Embryonic facial prominence (tissue), 1 donor: Measurements from ENCODE around the gene C9orf153.
"Not testable (repeated sequence)": the region's sequence is repeated elsewhere in the genome, so short reads cannot be mapped to it uniquely, and the experiment has no call there.

Experiments used
- DNase-seq: peaks from one replicate; pipeline ENCODE4 v3.0.0-alpha.2; 2016; ENCODE audit errors: extremely low spot score

The C9orf153 gene

DNA sequence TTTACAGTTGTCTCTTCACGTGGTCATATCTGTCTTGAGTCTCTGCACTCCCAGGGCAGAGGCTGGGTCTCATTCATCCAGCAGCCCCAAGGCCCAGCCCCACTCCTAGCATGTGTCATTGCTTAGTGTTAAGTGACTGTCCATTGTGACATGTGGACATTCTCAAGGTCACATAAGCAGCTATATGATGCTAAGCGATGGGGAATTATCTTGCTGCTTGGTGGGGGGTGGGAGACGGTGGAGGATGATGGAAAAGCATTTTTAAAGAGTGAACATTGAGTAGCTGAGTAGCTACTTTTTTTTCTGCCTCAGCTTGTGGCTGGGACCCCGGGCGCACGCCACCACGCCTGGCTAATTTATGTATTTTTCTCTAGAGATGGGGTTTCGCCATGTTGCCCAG, at the start of gene C9orf153:
Gene C9orf153 (minus strand): TSS at position 101 of the 400 bp plus-strand sequence. CDS start 30,054 bp downstream, outside the sequence.
- DNase-seq = no peak

DNA sequence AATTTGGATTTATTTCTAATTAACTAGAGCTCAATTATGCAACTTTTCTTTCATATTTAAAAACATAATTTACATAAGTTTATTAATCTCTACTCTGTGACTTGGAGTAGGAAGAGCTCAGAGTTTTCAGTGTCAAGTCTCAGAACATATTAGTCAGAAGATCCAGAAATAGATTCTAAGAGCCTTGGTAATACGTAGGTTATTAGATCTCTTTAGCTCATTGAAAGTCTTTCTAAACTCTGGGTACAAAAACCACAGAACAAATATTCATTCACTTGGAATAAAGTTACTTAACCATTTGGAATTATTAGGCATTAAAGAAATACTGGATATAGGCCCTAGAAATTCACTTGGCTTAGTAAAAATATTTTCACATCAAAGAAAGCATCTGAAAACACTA, 49.2 kb upstream of the C9orf153 start:
- no peak for DNase-seq

DNA sequence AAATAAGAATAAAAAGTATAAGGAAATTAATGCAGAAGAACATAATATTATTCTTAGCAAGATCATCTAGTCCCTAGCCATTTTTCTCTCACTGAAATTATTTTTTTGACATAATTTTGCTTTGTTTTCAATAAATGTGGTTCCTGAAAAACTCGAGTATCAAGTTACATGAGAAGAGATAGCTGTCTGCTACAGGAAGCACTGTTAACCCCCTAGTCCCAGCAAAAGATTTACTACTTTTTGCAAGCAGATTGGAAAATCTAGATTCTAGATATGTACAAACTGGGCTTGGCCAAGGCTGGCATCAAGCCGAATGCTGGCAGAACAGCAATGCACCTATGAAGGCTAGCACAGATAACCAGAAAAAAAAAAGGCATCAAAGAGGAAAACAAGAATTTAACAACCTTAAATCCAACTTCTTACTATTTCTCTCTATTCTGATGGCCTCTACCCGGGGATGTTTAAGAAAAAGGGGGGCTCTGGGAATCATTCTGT, 44.8 kb upstream of the C9orf153 start:
- no peak for DNase-seq

DNA sequence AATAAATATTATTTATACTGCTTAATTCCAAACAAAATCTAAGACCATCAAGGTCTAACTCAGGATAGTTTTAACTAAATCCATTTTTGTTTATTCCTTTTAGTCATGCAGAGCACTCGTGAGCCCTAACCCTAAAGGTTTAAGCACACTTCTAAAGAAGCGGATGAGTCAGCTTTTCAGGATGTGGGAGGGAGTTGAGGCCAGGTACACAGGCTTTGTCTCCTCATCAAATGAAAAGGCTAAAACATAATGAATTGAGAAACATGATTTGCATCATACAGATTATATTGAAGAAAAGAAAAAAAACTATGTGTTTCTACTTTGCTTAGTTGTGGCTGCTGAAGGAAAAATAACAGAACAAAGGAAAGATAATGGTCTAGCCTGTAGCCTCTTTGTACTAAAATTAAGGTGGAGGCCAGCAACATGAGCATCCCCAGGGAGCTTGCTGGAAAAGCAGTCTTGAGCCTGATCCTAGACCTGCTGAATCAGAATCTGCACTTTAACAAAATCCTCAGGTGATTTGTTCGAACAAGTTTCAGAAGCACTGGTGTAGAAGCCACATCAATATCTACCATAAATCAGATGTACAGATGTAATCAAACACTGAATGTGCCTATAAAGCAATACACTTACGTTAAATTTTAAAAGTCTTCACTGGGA, 44.0 kb upstream of the C9orf153 start:
- no peak for DNase-seq

DNA sequence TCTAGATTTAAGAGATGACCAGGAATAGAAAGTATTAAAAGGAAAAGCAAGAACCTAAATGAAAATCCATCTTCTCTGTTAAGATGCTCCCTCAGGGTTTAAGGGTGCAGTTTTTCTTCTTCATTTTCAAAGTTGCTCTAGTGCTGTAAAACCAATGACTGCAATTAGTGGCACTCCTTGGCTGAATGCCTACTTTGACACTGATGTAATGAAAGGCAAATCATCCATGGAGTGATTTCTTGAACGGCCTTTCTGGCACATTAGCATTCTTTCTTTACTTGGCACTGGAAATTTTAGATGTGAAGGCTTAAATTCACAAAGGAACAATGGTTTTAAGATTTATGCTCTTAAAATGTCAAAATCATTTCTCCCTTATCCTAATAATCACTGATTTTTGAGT, 42.2 kb upstream of the C9orf153 start:
- no peak for DNase-seq

DNA sequence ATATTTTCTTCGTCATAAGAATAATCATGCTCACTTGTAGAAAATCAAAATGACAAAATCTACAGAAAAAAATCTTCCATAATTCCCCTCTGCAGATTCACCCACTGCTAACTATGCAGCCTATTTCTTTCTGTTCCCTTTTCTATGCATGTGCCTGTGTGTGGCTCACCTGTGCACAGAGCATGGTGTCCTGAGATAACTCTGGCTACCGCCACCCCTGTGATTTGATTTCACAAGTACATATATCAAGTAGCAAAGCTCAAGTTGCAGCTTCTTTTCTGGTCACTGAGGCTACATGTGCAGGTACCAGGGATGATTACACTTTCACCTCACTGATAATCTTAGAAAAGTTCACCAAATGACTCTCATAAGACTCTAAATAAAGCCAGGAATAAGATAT, 41.2 kb upstream of the C9orf153 start:
- DNase-seq = no peak

DNA sequence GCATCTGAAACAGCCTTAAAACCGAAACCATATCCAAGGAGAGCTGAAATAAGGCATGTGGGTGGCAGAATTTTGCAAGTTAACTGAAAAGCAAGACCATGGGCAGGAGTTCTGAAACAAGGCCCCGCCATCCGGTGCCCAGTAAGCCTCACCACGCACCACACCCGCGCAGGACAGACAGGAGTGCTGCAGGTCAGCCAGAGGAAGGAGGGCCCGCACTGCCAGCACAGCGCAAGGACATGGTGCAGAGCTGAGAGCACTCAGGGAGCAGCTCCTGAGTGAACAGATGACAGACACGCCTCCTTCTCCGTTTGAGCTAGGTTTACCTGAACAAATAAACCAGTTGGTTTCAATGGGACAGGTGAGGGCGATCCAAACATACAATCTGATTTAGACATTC, 39.4 kb upstream of the C9orf153 start:
- no peak for DNase-seq

DNA sequence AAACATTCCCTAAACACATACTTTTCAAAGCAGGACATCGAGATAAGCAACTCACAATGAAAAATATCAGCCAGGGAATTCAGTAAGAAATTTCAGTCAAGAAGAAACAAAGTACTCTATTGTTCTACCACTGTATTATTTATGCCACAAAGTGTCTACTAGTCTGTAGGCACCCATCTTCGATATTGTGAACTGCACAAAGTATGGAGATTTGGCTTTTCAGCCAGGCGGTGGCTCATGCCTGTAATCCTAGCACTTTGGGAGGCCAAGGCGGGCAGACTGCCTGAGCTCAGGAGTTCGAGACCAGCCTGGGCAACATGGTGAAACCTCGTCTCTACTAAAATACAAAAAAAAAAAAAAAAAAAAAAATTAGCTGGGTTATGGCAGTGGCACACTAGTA, 30.9 kb upstream of the C9orf153 start:
- DNase-seq = not testable (repeated sequence)

DNA sequence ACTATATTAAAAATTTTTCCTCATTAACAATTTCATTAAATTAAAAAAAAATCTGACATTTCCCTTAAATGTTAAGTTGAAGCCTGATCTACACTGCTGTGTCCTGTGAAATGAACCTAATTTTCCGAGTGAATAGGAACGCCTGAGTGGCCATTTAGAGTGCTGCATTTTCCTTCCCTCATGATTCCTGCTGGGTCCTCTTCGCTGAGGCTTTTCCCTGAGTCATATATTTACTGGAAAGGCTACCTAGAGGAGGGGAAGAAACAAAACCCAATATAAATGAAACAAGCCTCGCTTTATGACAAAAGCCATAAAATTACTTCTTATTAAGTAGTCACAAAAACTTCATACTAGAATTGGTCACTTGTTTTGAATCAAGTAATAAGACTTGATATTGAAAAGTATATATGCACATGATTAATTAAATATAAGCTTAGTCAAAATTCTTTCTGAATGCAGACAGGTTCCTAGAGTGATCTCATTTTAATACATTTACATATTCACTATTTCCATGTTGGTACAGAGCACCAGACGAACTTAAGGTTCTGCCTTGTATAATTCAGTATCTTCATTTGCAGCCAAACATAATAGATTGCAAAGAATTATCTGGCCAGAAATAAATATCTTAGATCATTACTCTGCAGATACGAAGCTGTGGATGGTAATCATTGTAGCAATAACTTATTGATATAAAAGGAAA, 29.2 kb upstream of the C9orf153 start:
- no peak for DNase-seq

DNA sequence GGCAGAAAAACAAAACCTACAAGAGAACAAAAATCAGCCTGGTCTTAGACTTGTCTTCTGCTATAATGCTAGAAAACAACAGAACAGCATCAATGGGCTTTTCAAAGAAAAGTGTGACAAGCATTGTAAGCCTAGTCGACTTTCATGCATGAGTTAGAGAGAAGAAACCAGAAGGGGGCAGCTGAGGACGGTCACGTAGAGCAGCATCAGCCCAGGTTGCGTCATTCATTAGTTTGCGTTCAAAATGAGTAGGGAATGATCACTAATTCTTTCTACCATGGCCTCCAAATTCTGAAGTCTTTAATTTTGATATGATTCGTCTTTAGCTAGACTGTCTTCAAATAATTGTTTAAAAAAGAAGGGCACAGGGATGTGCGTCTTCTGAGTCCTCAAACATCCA, 27.6 kb upstream of the C9orf153 start:
- DNase-seq = no peak

DNA sequence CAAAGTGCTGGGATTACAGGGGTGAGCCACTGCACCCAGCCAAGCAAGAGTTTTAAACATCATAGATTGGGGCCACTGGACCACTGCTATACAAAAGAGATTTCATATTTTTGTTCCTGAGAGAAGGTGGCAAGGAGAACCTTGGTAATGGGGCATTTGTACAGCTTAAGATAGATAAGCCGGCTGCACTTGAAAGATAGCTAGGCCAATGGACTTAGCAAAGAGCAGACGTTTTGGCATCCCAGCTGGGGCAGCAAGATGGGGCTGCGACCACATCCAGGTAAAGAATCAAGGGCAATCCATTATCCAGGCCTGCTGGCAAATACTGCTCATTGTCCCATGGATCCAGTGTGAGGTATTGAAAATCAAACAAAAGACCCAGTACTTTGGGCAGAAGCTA, 26.8 kb upstream of the C9orf153 start:
- DNase-seq = no peak

DNA sequence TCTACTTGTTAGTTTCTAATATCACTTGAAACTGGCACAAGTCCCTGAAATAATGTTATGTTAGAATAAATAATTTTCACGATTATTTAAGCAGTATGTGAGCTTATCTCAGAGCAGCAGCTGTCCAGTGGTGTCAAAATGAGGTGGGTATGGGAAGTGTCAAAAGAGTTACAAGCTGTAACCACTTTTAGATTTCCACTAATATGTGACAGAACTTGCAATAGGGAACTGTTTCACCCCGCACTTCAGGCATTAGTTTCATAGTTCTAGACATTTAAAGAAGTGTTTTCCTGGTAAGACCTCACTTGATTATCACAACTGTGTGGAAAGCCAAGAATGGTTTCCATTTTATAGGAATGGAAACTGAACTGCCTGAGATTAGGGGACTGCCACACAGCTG, 25.8 kb upstream of the C9orf153 start:
- no peak for DNase-seq

DNA sequence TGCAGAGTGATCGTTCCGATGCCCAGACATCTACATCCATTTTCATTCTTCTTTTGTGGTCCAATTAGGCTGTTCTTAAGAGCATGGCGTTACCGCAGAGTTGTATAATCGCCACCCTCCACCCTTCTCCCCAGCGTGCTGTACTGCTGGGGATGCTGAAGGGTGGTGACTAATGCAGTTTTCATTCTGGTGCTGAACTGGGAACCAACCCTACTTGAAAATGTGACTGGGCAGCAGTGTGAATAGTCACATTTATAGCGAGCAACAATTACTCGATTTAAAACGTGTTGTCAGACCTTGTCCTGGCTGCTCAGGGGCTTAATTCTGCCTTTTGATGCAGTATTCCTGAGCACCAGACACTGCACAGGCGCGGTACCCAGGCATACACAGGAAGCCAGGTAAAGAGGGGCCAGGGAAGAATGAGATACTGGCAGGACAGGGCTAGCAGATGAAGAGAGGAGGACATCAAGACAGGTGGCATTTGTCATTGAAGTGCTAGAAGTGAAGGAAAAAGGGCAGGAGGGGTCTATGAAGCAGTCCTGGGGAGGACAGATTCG, 23.6 kb upstream of the C9orf153 start:
- no peak for DNase-seq

DNA sequence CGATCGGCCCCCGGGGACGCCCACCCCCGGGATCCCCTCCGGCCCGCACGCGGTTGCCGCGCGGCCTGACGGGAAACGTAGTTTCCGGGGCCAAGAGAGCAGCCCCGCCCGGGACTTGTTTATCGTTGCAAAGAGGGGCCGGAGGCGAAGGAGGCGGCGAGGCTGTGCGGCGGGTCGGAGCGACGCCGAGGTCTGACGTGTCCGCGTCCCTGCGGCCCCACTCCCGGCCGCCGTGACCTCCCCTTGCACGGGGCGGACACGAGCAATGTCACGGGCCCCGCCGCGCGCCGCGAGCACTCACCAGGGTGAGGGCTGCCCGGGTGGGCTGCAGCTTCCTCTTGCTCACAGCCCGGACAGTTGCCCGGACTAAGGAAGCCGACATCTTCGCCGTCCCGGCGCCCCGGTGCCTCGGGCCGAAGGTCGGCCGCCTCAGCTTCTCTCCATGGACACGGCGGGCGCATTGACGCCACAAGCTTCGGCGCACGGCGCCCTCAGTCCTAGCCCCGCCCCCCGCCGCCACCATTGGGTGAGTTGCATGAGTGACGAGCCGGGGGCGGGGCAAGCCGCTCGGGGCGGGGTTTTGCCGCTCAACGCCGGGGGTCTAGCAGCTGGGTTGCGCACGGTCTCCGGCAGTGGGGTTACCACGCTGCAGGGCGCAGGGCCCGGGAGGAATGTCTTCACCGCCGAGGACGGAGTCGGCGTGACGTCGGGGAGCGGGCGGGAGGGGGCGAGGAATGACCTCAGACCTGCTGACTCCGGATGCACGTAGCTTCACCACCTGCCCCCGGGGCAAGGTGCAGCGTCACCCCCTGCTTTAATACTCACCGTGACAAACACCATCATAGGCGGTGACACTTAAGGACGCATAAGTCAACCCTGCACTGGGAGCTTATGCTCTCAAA, 22.9 kb upstream of the C9orf153 start, which contains the start of gene ISCA1:
Gene ISCA1 (minus strand): TSS at position 462 of the 902 bp plus-strand sequence. CDS start 80 bp downstream, at position 382.
- DNase-seq = peak; percentile 84

DNA sequence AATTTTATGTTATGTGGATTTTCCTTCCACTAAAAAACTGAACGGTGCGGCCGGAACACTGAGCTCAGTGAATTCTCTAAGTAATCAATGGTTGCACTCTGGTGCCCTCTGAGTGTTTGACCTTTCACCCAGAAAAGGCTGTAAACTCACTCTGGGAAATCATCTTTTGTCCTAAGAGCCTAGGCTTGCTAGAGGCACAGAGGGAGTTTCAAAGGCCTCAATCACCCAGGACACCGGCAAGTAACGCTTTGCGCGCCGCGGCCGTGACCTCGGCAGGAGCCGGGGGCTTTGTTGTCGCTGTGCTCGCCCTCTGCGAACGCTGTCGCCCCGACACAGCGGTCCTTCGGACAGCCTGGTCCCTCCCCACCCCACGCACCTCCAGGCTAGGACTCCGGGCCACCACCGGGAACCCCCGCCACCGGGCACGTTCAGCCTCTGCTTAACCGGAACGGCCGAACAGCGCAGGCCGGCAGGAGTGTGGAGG, 22.2 kb upstream of the C9orf153 start:
- no peak for DNase-seq

DNA sequence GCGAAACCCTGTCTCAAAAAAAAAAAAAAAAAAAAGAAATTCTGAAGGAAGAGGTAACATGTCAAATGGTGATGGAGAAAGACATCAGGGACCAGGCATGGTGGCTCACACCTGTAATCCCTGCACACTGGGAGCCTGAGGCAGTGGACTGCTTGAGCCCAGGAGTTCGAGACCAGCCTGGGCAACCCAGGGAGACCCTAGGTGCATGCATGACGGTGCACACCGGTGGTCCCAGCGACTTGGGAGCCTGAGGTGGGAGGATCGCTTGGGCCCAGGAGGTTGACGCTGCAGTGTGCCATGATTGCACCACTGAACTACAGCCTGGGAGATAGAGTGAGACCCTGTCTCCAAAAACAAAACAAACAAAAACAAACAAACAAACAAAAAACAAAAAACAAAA, 21.1 kb upstream of the C9orf153 start:
- no peak for DNase-seq

DNA sequence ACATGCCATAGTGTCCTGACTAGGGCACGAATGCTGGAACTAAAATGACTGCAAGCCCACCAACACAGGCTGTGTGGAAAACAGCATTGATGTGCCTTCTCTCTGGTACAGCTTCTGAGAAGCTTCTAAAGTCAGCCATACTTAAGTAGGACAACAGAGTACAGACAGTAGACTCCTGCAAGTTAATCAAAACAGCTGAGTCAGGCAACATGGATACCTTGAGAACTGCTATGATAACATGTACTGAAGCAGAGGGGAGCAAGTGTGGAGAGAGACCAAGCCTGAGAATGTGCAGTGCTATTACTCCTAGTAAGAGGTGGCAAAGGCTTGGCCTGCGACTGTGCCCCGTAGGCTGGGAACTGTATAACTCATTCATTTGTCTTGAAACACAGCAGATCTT, 20.4 kb upstream of the C9orf153 start:
- no peak for DNase-seq

DNA sequence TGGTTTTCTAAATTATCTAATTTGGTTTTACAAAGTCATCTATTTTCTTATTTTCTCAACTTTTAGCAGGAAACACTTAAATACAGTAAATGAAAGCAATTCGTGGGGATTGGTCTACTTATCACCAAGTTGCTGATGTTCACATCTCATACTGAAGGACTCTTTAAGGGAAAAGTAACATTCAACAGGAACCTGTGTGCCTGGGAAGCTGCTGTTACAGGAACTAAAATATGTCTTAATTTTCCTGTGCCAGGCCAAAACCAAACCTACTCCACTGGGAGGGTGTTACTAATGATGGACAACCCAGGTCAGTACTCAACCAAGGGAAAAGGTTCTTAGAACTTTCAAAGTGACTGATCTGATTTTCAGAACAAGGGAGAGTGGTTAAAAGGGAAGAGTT, 17.6 kb upstream of the C9orf153 start:
- DNase-seq = no peak

DNA sequence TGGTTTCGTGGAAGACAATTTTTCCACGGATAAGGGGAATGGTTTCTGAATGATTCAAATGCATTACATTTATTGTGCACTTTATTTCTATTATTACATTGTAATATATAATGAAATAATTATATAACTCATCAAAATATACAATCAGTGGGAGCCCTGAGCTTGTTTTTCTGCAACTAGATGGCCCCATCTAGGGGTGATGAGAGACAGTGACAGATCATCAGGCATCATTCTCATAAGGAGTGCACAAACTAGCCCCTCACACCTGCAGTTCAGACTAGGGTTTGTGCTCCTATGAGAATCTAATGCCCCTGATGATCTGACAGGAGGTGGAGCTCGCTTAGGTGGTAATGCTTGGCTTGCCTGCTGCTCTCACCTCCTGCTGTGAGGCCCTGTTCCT, 16.5 kb upstream of the C9orf153 start:
- no peak for DNase-seq

DNA sequence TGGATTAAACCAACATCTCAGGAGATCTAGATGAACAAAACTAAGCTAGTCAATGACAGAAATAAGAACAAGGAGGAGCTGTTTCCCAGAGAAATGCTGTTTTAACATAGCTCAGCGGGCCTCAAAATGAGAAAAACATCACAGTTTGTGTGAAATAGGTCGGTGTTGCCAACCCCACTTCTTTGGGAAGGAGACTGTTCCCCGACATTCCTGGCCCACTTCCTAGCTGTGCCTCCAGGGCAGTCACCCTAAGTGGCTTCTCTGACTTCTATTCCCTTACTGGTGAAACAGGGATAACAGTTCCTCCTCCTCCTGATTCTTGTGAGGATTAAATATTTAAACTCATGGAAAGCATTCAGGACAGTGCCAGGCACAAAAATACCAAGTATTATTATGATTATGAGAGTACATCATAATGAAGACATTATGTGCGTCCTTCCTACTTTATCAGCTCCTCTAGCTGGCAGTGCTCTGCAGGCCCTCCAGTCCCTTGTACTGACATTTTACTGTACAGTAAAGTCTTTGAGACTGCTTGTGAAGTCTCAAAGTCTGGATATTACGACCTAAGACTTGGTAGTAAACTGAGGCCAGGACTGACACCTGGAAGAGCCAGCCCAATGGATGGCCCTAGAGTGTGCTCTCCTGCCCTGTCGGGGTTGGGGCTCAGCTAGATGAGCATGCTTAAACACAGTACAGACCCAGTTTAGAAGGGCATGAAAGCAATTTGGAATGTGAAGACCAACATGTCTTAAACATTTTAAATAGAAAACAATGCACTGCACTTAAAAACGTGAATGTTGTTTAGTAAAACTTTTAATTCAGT, 15.6 kb upstream of the C9orf153 start:
- DNase-seq = no peak

DNA sequence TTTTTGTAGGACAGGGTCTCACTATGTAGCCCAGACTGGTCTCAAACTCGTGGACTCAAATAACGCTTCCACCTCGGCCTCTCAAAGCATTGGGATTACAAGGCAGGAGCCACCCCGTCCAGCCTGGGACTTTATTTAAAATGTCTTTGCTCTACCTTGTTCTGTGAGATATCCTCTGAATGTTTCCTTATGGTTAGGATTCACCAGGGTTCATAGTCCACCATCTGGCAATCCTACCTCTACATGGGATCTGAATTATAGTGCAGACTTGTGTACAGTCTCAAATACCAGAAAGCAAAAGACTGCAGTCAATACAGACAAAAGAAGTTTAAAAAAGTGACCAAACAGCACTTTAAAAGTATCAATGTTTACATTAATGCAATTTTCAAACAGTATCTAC, 12.8 kb upstream of the C9orf153 start:
- no peak for DNase-seq
